Stimulated activated CD4-positive, alpha-beta T cell treated with anti-CD3 and anti-CD28 coated beads, Interleukin-2, amount 100 ng/mL, for 4 hours (primary cell): ENCODE results near the gene COL13A1.

Source experiments
- DNase-seq: peaks from one replicate; pipeline ENCODE4 v3.0.0-alpha.2; 2020; ENCODE audit warnings: low read depth

The COL13A1 gene

DNA sequence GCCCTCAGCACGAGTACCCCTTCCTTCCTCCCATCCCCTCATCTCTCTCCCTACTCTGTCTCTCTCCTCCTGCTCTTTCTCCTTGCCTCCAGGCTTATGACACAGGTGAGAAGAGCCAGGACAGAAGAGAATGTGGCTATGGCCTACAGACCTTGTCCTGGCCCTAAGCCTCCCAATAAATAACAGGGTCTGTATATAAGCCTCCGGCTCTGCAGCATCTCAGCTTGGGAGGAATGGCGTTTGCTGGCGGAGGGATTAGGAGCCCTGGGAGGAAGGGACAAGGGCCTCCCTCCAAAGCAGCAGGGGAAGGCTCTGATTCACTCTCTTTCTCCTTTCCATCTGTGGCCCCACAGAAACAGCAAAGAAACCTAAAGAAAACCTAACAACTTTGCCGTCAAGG, 45.8 kb downstream of the COL13A1 start:
- no peak for DNase-seq

DNA sequence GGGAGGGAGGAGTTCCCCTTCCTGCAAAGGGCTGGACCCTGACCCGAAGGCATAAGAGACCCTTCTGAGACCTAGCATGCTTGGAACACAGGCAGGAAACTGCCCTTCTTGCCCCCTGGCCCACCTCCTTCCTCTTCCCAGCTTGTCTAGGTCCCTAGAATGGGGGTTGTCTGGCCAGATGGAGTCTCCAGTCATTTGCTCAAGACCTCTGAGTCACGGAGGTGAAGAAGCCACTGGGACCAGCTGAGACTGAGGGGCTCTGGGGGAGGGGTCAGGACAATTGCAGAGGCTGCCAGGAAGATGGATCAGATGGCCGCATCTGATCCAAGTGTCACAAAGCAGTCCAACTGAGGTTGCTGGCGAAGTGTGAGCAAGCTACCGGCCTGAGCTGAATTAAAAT, 46.2 kb downstream of the COL13A1 start:
- no peak for DNase-seq

GRCh38 chr10:69848454-69848853, 46.7 kb downstream of the COL13A1 start:
- no peak for DNase-seq

DNA sequence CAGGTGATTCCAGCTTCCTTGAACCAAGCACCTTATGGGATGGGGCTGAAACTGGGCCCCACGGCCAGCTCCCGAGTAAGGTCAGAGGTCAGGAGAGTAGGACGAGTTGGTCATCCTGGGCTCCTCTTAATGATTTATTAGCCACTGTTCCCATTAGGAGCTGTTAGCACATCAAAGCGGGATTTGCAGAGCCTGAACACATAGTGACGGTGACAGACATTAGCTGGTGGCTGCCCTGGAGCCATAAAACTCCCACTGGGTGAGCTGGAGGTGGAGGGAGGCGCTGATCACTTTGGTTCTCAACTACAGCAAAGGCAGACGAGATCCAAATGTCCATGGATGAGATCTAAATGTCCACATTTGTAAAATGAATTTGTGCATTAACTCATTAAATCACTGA, 48.1 kb downstream of the COL13A1 start:
- DNase-seq: no peak

GRCh38 chr10:69850440-69850839, 48.7 kb downstream of the COL13A1 start:
- no peak for DNase-seq

DNA sequence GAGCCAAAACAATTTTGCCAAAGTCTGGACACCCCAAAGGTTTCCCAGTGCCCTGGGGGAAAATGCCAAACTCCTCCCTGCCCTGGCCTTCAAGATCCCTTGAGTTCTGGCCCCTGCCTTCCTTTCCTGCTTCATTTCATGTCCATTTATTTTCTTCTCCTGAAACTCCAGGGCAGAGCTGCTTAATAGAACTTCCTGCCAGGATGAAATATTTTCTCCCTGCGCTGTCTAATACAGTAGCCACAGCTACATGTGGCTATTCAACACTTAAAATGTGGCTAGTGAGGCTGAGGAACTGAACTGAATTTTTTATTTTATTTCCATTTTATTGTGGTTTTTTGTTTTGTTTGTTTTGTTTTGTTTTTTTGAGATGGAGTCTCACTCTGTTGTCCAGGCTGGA, 49.6 kb downstream of the COL13A1 start:
- no peak for DNase-seq

DNA sequence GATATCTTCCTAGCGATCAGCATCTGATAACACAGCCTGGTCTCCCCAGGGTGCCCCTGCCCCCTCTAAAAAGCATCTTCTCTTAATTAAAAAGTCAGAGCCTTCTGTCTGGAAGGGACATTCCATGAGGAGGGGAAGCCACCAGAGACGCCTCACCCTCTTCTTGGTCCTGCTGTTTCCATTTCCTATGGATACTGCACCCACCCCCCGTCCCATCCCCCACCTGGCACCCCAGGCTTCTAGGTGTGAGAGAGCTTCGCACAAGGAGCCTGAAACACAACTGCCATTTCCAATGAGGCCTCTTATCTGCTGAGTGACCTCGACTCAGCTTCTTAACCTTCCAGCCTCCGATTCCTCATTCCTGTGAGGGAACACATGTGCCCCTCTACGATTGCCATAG, 51.4 kb downstream of the COL13A1 start:
- DNase-seq: no peak

- DNase-seq: no peak
These were observed 53.0 kb downstream of the COL13A1 start for GRCh38 chr10:69854511-69855345.

DNA sequence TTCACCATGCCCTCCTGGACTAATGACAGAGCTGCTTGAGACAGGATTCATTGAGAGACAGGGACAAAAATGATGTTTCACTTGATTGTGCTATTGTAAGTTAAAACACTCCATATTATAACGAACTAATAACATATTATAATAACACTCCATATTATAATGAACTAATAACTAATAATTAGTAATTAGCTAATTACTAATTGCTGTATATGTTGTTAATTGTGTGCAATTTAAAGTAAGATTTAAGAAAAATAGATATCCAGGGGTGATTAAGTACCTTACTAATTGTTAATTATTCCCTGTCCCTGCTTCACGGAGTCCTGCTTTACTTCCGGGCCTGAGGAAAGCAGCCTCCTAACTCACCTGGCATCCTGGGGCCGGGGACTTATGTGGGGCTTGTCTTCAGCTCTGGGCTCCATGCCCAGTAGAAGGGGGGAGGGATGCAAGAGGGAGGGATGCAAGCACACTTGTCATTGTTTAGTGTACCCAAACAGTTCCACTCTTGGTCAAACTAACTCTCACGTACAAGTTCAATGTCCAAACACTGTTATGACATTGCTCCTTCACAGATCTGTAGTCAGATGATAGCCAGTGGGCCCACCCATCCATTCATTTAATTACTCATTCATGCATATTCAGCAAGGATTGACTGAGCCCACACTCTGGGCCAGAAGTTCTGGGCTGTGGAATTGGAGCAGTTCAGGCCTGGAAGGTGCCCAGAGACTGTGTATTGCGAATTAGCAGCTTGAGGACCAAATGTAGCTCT, 53.8 kb downstream of the COL13A1 start:
- DNase-seq: no peak

- no peak for DNase-seq
These were observed 55.0 kb downstream of the COL13A1 start for GRCh38 chr10:69856601-69857166.

DNA sequence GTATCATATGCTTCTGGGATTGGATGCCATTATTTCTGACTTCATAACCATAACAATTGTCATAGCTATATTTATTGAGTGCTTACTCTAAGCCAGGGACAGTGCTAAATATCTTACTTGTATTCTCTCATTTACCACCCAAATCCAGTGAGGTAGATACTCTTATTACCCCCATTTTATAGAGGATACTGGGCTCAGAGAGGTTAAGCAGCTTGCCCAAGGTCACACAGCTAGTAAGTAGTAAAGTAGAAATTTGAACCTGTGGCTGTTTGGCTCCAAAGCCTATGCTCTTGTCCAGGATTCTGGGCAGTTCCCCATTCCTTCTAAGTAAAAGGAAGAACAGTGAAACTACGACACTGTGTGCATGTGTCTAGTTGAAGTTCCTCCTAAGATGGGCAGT, 56.5 kb downstream of the COL13A1 start:
- DNase-seq: no peak

DNA sequence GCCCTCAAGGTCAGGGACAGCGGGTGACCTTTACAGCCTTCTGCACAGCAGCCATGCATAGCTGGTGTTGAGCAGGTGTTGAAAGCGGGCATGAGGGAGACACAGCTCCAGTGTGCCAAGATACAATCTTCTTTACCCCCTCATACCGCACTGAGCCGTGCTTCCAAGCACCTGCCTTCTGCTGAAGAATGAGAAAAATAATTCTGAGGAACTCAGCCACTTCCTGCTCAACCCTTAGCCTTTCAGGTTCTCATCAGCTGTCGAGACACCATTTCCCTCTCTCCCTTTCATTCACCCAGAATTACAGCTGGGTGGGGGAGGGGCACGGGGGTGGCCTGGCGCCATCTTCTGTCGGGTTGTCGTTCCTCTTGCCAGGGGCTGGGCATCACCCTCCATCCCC, 58.6 kb downstream of the COL13A1 start:
- DNase-seq: no peak

- no peak for DNase-seq
These were observed 59.8 kb downstream of the COL13A1 start for GRCh38 chr10:69861251-69862240.

- no peak for DNase-seq
These were observed 61.3 kb downstream of the COL13A1 start for GRCh38 chr10:69862882-69863530.

GRCh38 chr10:69863580-69863979, 61.9 kb downstream of the COL13A1 start:
- no peak for DNase-seq

DNA sequence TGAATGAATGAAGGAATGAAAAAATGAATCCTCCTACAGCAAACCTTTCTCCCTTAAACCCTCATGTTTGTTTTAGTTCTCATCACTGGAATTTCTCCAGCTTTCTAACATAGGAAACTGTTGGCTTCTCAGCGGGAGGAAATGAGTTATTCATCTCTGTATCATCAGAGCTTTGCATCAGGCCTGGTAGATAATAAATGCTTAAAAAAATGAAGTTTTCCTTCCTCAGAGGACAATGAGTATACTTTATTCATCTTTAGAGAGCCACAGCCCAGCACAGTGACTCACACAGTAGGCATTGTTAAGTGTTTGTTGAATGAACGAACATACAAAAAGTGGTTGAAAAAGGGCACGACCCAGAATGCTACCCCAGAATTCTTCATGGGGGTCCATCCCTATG, 62.6 kb downstream of the COL13A1 start:
- no peak for DNase-seq

DNA sequence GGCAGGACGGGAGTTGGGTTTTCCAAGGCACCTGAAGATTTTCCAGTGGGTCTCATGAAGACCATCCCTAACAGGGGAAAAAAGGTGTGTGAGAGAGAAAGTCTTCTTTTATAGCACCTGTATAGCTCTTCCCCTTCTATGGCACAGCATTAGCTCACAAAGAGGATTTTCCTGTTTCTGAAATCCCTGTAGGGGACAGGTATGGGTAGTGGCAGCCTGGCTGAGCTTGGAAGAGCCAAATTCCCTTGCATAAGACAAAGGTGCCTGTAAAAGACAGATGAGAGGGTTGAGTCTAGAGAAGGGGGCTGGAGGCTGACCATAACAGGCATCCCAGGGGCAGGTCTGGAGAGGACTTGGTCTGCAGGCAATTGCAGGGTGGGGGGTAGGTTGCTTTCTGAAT, 63.7 kb downstream of the COL13A1 start:
- DNase-seq: no peak

DNA sequence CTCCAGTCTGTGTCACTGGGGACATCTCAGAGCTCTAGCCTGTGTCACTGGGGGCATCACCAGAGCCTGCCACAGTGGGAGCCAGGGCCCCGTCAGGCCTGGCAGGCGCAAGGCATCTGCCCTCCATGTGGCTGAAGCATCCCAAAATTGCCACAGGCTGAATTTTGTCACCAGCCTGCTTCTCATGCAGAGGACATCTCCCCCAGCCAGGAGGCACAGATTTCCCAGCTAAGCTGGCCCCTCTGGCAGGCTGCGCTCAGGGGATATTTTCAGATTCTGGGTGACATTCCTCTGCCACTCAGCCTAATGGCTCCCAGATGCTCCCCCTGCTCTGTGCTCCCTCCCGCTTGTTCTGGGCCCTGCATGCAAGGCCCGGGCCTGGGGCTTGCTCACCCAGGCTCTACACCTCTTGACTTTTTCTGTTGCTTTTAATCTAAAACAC, 64.6 kb downstream of the COL13A1 start:
- DNase-seq: no peak

- no peak for DNase-seq
These were observed 65.2 kb downstream of the COL13A1 start for GRCh38 chr10:69866688-69867461.
